ENCODE measurements around the gene SHROOM1. TPM values are rescaled to one million over a fixed set of nuclear protein-coding genes. Genes with fewer than 3 reads are reported as not detected.

The SHROOM1 gene
- total and polyA plus RNA-seq, 2 experiments from 2014 or later = 2.5 to 5.4 TPM

- H3K36me3 Mint-ChIP-seq (ENCODE audit: low read depth) = peaks cover 3% of the 10 kb centered on the region; the same call in 1 of the 3 replicates
- H3K27ac Mint-ChIP-seq = no peak overlapping the region
- peaks cover 15% of the 10 kb centered on the region for H3K4me1 Mint-ChIP-seq
- TF ChIP-seq NANOG (IDR thresholded peaks at IDR 0.05; ENCODE audit: borderline replicate concordance) (no peak), CTCF (conservative IDR thresholded peaks at IDR 0.05; ENCODE audit: low read depth in 2 of 2) (peak in 1 of 2 experiments; percentile 37; a peak in 1 of 4 replicates), EZH2phosphoT487 (IDR thresholded peaks at IDR 0.05; ENCODE audit: unreplicated experiment) (peak; percentile 45), ETS1 (IDR thresholded peaks at IDR 0.05) (no peak), ZNF114 (CRISPR knock-in tag; IDR thresholded peaks at IDR 0.05) (no peak), EZH2 (IDR thresholded peaks at IDR 0.05; ENCODE audit: low read depth, unreplicated experiment) (no peak)
- Histone ChIP-seq H4K20me1 (replicated peaks; ENCODE audit: insufficient read depth) (peaks cover 6% of the 10 kb centered on the region; the same call in 1 of the 2 replicates), H3K4me1 (ENCODE audit: insufficient read depth) (peaks cover 14% of the 10 kb centered on the region; the same call in 1 of the 2 replicates), H3K4me3 (peak overlapping the region; percentile 54; the same call in 1 of the 2 replicates), H3K36me3 (ENCODE audit: insufficient read depth) (no peaks in the 10 kb centered on the region), H3F3A (replicated peaks; ENCODE audit: low read depth) (0 out of 2 replicates have a peak, but pooled peaks cover 4% of the 10 kb centered on the region), H3K27me3 (ENCODE audit: insufficient read depth) (peaks cover 86% of the 10 kb centered on the region), H3K79me2 (replicated peaks; ENCODE audit: insufficient read depth) (no peaks in the 10 kb centered on the region), H3K4me2 (peak overlapping the region; percentile 66; the same call in 1 of the 2 replicates), H3K27ac (ENCODE audit: low read depth) (no peak overlapping the region), H2AFZ (peak overlapping the region; percentile 69; the same call in 1 of the 2 replicates), H3K9me2 (ENCODE audit: insufficient read depth) (no peaks in the 10 kb centered on the region)
- H3K4me3 Mint-ChIP-seq = peak overlapping the region; percentile 45; the same call in 2 of the 3 replicates
- H3K9me3 Mint-ChIP-seq = peaks cover 3% of the 10 kb centered on the region; the same call in 1 of the 3 replicates
- peaks cover 52% of the 10 kb centered on the region for H3K27me3 Mint-ChIP-seq (ENCODE audit: insufficient read depth, low read depth, poor library complexity)
- DNase-seq (ENCODE audit: low spot score) (peak; percentile 66), ATAC-seq (peak; percentile 49)
These were observed 15.7 kb downstream of the SHROOM1 start for GRCh38 chr5:132814503-132815294.

- Mint-ChIP-seq H3K4me1 (peaks cover 9% of the 10 kb centered on the region), H3K36me3 (ENCODE audit: low read depth) (peaks cover 3% of the 10 kb centered on the region; the same call in 1 of the 3 replicates), H3K27me3 (ENCODE audit: insufficient read depth, low read depth, poor library complexity) (peaks cover 54% of the 10 kb centered on the region), H3K4me3 (no peak overlapping the region), H3K9me3 (peaks cover 3% of the 10 kb centered on the region; the same call in 1 of the 3 replicates), H3K27ac (no peak overlapping the region)
- peak overlapping the region; percentile 69 for H2AFZ ChIP-seq
- TF ChIP-seq EZH2phosphoT487 (IDR thresholded peaks at IDR 0.05; ENCODE audit: unreplicated experiment) (peak; percentile 48), EZH2 (IDR thresholded peaks at IDR 0.05; ENCODE audit: low read depth, unreplicated experiment) (peak; percentile 66), POLR2AphosphoS5 (IDR thresholded peaks at IDR 0.05; ENCODE audit: low read depth) (no peak)
- H4K20me1 ChIP-seq (replicated peaks; ENCODE audit: insufficient read depth) = peaks cover 6% of the 10 kb centered on the region; the same call in 1 of the 2 replicates
- ATAC-seq = peak; percentile 82
- peaks cover 80% of the 10 kb centered on the region for H3K27me3 ChIP-seq (ENCODE audit: insufficient read depth)
- H3K4me3 ChIP-seq = peak overlapping the region; percentile 54
- H3K9me2 ChIP-seq (ENCODE audit: insufficient read depth) = no peaks in the 10 kb centered on the region
- H3F3A ChIP-seq (replicated peaks; ENCODE audit: low read depth) = 0 out of 2 replicates have a peak, but pooled peaks cover 4% of the 10 kb centered on the region
- H3K4me2 ChIP-seq = peak overlapping the region; percentile 66; the same call in 1 of the 2 replicates
- H3K27ac ChIP-seq (ENCODE audit: low read depth) = no peak overlapping the region
- peaks cover 7% of the 10 kb centered on the region; the same call in 1 of the 2 replicates for H3K4me1 ChIP-seq (ENCODE audit: insufficient read depth)
- H3K36me3 ChIP-seq (ENCODE audit: insufficient read depth) = no peaks in the 10 kb centered on the region
- DNase-seq (ENCODE audit: low spot score) = peak; percentile 75
- no peaks in the 10 kb centered on the region for H3K79me2 ChIP-seq (replicated peaks; ENCODE audit: insufficient read depth)
These were observed 16.6 kb downstream of the SHROOM1 start for GRCh38 chr5:132813599-132814502.
